HG03469 (cell line): ENCODE results near the gene PHACTR1.
"Not testable (repeated sequence)": the region's sequence is repeated elsewhere in the genome, so short reads cannot be mapped to it uniquely, and the experiment has no call there.

Experiments used
- ATAC-seq: cut with Tn5 transposase; IDR thresholded peaks from one replicate; pipeline ENCODE4 v1.9.1; 2021; ENCODE audit warnings: mild to moderate bottlenecking, moderate library complexity, moderate number of reproducible peaks; ENCODE audit not compliant: unreplicated experiment

The PHACTR1 gene

GRCh38 chr6:13131935-13132661 lies 415.5 kb downstream of the PHACTR1 start:
- ATAC-seq: no peak

GRCh38 chr6:13133894-13134293 lies 417.3 kb downstream of the PHACTR1 start:
- ATAC-seq: not testable (repeated sequence)

DNA sequence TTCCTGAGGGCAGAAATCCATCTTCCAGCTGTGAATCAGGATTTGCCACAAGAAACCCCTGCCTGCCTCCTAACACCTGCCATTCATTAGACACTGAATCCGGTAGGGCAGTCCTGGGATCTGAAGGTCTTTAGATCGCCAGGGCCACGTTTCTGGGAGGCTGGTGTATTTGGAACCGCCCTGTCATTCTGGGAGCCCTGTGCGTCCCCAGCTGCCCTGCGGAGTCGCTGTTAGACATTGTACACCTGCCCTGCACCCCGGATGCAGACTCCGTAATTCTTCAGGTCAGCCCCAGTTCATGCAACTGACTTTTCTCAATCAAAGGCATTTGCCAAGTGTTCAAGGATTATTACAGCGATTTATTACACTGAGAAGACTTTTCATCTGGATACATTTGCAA lies 418.6 kb downstream of the PHACTR1 start:
- ATAC-seq: no peak

DNA sequence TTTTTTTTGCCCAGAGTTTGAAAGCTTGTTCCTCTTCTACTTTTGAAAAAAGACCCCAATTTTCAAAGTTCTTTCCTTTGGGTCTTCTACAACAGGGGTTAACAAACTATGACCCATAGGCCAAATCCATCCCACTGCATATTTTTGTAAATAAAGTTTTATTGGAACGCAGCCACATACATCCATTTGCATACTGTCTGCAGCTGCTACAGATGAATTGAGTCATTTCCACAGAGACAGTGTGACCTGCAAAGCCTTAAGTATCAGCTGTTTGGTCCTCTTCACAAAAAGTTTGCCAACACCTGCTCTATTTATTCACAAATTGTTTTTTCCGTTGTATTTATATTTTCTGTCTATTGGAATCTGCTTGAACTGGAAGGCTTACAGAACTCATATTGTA lies 422.6 kb downstream of the PHACTR1 start:
- ATAC-seq: no peak

- ATAC-seq: no peak
Measured at GRCh38 chr6:13140980-13141379, 424.4 kb downstream of the PHACTR1 start.

DNA sequence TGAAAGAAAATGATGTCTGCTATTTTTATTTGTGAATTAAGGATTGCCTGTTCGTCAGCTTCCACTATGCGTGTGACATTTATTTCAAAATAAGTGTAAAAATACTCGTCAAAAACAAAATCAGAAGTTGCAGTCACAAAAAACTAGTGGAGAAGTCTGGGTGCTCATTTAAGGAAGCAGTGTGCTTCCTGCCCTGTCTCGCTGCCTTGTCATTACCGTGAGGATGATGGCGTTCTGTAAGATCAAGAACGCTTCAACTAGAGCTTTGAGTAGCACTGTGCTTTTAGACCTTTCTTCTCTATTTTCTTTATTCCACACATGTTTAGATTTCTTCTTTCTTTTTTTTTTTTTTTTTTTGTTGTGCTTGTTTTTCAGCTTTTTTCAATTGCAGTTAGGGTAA lies 424.8 kb downstream of the PHACTR1 start:
- ATAC-seq: no peak

- no peak for ATAC-seq
Measured at GRCh38 chr6:13142611-13143010, 426.0 kb downstream of the PHACTR1 start.

DNA sequence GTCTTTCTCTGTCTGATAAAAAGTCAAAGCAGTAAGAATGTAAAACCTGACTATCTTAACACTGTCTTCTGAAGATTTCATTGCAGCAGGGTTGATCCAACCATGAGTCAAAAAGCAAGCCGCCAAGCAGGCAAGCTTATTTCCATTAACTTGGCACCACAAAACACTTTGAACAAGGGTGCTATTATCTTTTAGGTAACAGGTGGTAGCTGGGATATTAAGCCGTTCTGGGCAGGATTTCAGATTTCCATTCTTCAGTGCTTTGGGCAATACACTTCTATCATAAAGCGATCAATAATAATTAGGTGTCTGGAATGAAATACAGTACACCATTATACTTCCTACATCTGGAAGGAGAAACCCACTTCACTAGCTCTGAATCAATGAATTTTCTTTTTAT lies 429.9 kb downstream of the PHACTR1 start:
- ATAC-seq: no peak

DNA sequence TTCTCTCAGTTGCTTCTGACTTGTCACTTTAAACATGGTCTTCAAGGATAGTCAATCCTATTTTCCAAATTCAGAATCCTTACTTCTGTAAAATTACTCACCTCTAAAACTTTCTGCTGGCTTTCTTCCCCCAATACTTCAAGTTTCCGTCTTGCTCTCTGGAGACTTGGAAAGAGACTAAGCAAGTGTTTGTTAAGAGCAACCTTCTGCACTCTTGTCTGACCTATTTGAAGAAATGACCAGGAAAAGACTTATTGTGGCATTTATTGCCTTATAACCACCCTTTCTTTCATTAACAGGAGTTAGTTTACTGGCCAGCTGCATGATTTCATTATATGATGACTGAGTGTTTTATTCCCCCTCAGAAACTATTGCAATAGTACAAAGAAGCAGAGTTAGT lies 430.8 kb downstream of the PHACTR1 start:
- no peak for ATAC-seq

DNA sequence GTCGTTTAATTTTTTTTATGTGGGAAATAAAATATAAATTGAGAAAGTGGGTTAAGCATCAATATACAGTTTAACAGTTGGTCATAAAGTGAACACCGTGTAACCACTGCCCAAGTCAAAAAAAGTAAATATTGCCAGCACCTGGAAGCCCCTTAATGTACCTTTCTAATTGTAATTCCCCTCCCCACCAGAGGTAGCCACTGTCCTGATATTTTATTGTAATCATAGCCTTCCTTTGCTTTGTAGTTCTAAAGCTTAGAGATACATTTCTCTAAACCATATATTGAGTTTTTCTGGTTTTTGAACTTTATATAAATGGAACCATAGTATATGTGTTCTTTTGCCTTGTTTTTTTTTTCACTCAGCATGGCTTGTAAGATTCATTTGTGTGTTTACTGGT lies 431.2 kb downstream of the PHACTR1 start:
- no peak for ATAC-seq

DNA sequence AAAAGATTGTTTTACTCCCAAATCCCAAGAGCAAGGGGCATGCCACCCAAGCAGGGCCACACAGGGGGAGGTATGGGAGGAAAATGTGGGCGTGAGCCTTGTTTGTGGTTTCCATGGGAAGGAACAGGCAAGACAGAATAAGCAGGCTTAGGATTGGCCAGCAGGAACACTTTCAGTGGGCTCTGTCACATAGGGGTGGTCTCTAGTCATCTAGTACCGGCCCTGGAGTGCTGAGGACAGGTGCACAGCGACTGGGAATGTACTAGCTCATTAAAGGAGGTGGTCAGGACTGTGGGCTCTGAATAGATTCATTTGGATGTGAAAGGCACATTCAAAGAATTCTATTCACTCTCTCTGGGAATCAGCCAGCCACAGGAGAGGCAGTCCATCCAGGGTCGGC lies 436.2 kb downstream of the PHACTR1 start:
- ATAC-seq: no peak

GRCh38 chr6:13156381-13156780 lies 439.8 kb downstream of the PHACTR1 start:
- no peak for ATAC-seq

DNA sequence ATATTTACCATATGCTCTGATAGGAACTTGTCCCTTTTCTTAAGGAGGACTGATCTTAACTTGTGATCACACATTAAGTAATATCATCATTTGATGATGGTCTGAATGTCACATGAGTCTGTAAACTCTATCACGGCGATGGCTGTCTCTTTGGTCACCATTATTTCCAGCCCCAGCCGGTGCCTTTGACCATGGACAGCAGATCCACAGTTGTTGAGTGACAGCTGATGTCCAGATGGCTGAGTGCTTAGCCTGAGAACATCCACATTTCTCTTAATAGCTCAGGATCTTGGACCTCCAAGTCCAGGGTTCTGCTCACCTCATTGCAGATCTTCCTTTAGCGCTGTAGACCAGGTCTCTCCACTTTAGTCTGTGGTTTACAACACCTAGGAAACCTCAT lies 440.7 kb downstream of the PHACTR1 start:
- no peak for ATAC-seq

- no peak for ATAC-seq
Measured at GRCh38 chr6:13159300-13159699, 442.7 kb downstream of the PHACTR1 start.

DNA sequence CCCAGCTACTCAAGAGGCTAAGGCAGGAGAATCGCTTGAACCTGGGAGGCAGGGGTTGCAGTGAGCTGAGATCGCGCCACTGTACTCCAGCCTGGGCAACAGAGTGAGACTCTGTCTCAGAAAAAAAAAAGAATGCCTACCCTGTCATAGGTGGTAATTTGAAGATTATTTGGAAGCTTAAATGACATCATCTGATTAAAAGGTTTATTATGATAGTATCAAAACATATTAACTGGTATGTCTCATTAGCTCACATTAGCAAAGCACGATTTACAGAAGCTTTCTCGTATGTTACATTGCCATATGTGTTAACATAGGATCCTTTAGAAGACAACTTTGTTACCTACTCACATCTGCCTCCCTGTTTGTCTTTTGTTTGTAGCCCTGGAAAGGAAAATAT lies 443.3 kb downstream of the PHACTR1 start:
- ATAC-seq: not testable (repeated sequence)

GRCh38 chr6:13163161-13163944 lies 446.8 kb downstream of the PHACTR1 start:
- ATAC-seq: no peak

DNA sequence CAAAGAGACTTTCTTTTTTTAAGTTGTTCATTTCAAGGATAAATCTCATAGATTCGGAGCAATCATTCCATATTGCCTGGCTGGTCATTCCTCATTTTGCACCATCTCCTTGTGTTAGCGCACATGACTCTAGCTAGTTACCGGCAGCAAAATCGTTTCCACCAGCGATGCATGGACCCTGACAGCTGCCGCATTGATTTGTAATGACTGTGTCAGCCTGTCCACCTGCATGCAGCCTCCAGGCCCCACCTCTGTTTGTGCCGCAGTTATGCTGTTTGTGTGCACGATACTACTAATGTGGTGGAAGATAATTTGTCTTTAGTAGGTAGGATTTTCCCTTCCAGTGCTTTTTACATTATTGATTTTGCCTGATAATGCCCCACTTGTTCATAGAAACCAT lies 447.7 kb downstream of the PHACTR1 start:
- ATAC-seq: no peak

- ATAC-seq: no peak
Measured at GRCh38 chr6:13165502-13166172, 449.1 kb downstream of the PHACTR1 start.

GRCh38 chr6:13166269-13166668 lies 449.7 kb downstream of the PHACTR1 start:
- ATAC-seq: no peak

GRCh38 chr6:13166916-13167315 lies 450.3 kb downstream of the PHACTR1 start:
- ATAC-seq: no peak

DNA sequence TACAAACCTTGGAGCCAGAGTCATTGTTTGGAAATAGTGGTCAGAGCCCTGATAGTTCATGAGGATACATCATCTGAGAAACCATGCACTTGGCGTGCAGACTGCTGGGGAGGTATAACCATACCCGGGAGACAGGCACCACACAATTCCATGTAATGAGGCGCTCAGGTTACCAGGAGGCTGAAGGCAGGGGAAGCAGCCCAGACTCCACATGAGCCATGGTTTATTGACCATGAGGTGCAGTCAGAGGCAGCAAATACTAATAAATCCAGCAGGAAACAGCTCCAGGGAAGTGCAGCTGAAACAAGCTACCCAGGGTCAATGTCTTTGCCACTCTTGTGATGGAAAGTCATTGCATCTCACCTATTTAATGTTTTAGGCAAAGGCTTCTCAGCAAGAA lies 455.7 kb downstream of the PHACTR1 start:
- no peak for ATAC-seq

DNA sequence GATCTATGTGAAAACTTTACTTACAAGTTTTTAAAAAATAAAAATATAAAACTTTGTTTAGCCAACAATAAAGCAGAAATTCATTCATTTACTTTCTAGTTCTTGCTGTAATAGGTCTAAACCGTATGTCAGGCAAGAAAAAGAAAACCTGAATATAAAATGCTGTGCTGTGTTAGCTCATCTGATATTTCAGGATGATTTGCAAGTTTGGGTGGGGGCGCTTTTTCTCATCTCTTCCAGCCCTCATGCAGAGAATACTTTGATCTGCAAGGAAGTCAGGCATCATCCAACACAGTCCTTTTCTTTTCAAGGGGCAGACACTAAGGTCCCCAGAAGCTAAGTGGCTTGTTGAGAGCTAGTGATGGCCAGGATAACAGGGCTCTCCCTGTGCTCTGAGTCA lies 458.5 kb downstream of the PHACTR1 start:
- ATAC-seq: no peak
